H1 (cell line): ENCODE results near the gene GRM5. TPM values are rescaled to one million over a fixed set of nuclear protein-coding genes. Genes with fewer than 3 reads are reported as not detected.

Source experiments
- CHD2 ChIP-seq: IDR thresholded peaks from 2 replicates; pipeline ENCODE4 v1.6.1; 2012; ENCODE audit warnings: low read length, improper control_type of control experiment
- RAD21 ChIP-seq, 2 experiments: IDR thresholded peaks in 1 of 2; conservative IDR thresholded peaks in 1 of 2; 2 replicates each; pipeline ENCODE4 v1.6.1; 2011; ENCODE audit warnings: low read depth in 2 of 2, low read length in 2 of 2, improper control_type of control experiment in 1 of 2, inconsistent platforms in 1 of 2, mild to moderate bottlenecking in 1 of 2, moderate library complexity in 1 of 2
- RXRA ChIP-seq: IDR thresholded peaks from 2 replicates; pipeline ENCODE4 v1.6.1; 2011; ENCODE audit warnings: low read depth, mild to moderate bottlenecking, low read length, moderate library complexity; ENCODE audit not compliant: insufficient read depth
- polyA plus RNA-seq, 7 experiments: library from polyadenylated mRNA; depleted of rRNA in 3 of 7; stranded (reverse) in 5 of 7; unstranded in 2 of 7; fragments of >200 nt in 5 of 7; fragments of 200-250 nt in 2 of 7; gene quantifications; 1 replicate in 5 of 7; 2 replicates in 1 of 7; 4 replicates in 1 of 7; pipeline versions ENCODE4 v1.2.1 to v1.2.3, GENCODE V29; 2011 to 2013; ENCODE audit warnings: missing spikeins in 2 of 7, mixed read lengths in 2 of 7
- total RNA-seq: library from RNA; stranded (reverse); fragmentation: NEBNext Ultra II Directional; extraction: Animal tissue kit (Norgen Biotek cat#: 25700); gene quantifications from 2 replicates; pipeline ENCODE4 v1.2.1, GENCODE V29; 2021
- TF ChIP-seq, protein P1 (sequence below): fragments of 300-600 bp; sonication (generic); IDR thresholded peaks from 2 replicates; pipeline ENCODE4 v1.7.1; 2012; ENCODE audit warnings: low read length, moderate library complexity, mild to moderate bottlenecking, inconsistent platforms; ENCODE audit not compliant: insufficient replicate concordance

The GRM5 gene
- total and polyA plus RNA-seq, 2 of the 8 experiments (the other 6 are each of a cell fraction or from before 2014, with no cell fraction given): 0.15 to 0.43 TPM

GRCh38 chr11:88494848-88495247 is 570.9 kb downstream of the GRM5 start (continued):
- TF ChIP-seq, protein P1, sequence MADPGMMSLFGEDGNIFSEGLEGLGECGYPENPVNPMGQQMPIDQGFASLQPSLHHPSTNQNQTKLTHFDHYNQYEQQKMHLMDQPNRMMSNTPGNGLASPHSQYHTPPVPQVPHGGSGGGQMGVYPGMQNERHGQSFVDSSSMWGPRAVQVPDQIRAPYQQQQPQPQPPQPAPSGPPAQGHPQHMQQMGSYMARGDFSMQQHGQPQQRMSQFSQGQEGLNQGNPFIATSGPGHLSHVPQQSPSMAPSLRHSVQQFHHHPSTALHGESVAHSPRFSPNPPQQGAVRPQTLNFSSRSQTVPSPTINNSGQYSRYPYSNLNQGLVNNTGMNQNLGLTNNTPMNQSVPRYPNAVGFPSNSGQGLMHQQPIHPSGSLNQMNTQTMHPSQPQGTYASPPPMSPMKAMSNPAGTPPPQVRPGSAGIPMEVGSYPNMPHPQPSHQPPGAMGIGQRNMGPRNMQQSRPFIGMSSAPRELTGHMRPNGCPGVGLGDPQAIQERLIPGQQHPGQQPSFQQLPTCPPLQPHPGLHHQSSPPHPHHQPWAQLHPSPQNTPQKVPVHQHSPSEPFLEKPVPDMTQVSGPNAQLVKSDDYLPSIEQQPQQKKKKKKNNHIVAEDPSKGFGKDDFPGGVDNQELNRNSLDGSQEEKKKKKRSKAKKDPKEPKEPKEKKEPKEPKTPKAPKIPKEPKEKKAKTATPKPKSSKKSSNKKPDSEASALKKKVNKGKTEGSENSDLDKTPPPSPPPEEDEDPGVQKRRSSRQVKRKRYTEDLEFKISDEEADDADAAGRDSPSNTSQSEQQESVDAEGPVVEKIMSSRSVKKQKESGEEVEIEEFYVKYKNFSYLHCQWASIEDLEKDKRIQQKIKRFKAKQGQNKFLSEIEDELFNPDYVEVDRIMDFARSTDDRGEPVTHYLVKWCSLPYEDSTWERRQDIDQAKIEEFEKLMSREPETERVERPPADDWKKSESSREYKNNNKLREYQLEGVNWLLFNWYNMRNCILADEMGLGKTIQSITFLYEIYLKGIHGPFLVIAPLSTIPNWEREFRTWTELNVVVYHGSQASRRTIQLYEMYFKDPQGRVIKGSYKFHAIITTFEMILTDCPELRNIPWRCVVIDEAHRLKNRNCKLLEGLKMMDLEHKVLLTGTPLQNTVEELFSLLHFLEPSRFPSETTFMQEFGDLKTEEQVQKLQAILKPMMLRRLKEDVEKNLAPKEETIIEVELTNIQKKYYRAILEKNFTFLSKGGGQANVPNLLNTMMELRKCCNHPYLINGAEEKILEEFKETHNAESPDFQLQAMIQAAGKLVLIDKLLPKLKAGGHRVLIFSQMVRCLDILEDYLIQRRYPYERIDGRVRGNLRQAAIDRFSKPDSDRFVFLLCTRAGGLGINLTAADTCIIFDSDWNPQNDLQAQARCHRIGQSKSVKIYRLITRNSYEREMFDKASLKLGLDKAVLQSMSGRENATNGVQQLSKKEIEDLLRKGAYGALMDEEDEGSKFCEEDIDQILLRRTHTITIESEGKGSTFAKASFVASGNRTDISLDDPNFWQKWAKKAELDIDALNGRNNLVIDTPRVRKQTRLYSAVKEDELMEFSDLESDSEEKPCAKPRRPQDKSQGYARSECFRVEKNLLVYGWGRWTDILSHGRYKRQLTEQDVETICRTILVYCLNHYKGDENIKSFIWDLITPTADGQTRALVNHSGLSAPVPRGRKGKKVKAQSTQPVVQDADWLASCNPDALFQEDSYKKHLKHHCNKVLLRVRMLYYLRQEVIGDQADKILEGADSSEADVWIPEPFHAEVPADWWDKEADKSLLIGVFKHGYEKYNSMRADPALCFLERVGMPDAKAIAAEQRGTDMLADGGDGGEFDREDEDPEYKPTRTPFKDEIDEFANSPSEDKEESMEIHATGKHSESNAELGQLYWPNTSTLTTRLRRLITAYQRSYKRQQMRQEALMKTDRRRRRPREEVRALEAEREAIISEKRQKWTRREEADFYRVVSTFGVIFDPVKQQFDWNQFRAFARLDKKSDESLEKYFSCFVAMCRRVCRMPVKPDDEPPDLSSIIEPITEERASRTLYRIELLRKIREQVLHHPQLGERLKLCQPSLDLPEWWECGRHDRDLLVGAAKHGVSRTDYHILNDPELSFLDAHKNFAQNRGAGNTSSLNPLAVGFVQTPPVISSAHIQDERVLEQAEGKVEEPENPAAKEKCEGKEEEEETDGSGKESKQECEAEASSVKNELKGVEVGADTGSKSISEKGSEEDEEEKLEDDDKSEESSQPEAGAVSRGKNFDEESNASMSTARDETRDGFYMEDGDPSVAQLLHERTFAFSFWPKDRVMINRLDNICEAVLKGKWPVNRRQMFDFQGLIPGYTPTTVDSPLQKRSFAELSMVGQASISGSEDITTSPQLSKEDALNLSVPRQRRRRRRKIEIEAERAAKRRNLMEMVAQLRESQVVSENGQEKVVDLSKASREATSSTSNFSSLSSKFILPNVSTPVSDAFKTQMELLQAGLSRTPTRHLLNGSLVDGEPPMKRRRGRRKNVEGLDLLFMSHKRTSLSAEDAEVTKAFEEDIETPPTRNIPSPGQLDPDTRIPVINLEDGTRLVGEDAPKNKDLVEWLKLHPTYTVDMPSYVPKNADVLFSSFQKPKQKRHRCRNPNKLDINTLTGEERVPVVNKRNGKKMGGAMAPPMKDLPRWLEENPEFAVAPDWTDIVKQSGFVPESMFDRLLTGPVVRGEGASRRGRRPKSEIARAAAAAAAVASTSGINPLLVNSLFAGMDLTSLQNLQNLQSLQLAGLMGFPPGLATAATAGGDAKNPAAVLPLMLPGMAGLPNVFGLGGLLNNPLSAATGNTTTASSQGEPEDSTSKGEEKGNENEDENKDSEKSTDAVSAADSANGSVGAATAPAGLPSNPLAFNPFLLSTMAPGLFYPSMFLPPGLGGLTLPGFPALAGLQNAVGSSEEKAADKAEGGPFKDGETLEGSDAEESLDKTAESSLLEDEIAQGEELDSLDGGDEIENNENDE: no peak
- no peak for TF ChIP-seq CHD2
- peak; percentile 76 to 82 for TF ChIP-seq RAD21 (IDR thresholded peaks at IDR 0.05 in 1 of 2, conservative IDR thresholded peaks at IDR 0.05 in 1 of 2; ENCODE audit: low read depth in 2 of 2, low read length in 2 of 2)
- no peak for TF ChIP-seq RXRA
